Measurements from ENCODE around the gene ZNF516.

Gene ZNF516

DNA sequence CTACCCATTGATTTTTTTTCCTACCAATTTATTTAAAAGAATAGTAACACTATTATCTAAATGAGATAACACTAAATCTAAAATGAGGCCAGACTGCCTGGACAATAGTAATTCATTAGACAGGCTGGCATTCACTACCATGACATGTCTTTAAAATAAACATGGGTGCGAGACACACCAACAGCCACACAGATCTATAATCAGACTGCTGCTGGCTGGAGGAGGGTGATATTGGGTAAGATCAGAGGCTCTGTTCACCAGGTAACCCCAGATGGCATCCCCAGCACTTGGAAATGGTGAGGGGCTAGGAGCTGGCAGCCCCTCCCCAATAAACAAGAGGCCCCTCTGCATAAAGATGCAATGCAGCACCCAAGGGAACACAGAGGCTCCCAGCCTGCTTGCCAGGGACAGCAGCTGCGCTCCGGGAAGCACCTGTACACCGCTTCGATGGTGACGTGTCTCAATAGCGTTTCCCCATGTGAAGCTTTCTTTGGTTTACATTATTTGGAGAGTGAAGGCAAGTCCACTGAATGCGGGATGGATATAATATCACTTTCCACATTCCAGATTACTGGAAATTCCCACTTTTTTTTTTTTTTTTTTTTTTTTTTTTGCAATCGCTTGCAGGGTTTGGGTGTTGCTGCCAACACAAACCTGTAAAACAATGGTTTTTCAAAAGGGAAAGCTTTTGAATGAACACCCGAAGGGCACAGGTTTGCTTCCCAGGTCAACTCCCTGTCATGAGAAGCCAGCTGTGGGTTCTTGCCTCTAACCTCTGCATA lies 159.0 kb downstream of the ZNF516 start:
- DNase-seq = no peak

DNA sequence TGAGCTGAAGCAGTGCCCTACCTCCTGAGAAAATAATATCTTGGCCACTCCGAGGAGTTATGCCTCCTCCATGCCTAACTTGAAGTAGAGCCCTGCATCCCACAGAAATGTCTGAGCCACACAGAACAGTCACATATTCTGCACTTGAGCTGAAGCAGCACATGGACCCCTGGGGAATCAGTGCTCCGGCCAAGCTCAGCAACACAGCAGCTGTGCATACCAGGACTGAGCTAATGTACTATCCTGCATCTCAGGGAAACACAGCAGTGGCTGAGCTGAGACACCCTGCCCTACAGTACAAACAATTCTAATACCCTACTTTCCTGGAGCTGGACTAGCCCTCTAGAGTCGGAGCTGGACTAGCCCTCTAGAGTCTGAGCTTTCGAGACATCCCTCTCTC lies 166.9 kb downstream of the ZNF516 start:
- DNase-seq = no peak

DNA sequence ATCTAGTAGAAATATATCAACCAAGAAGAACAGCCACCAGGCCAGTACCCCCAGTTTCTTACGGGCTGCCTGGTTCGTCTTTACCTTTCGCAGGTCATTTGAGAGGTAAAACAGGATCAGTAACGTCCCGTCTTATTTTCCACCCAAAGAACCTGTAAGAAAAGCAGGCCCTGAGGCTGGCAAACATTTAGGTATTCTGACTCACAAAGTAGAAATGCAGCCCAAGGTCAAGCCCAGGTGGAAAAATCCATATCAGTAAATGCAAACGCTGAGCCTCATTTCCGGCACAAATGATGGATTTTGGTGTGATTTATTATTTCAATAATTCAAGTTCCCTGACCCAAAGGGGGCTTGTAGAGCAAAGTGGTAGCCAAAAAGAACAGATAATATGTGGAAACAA lies 171.2 kb downstream of the ZNF516 start:
- DNase-seq = no peak

DNA sequence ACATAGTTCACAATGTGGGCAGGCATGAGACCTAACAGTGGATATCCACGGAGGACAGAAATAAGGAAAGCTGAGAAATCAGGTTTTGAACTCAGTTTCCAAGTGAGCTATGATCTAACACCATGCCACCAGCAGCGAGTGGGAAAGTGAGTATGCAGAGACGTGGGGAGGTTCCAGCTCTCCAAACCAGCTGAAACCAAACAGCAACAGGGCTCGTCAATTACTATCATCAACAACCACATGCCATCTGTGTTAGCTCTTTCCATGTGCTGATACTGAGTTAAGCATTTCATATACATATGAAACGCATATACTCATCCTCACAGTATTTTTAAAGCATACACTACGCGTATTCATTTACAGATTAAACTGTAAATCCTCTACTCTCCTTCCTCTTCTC lies 172.4 kb downstream of the ZNF516 start:
- no peak for DNase-seq

DNA sequence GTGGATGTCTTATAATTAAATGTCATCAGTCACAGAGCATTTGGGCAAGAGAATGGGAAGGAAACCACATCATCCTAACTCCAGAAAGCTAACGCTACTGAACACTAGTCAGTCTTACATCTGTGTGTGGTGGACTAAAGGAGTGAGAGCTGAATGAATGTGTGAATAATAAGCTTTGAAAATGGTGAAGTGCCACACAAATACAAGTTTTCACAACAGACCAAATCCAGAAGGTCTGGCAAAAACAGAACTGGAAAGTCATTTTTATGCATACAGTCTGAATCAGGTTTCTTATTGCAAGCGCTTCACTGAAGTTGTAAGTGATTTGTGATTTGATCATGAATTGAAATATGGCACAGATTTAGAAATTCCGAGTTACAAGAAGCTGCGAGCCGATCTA lies 175.7 kb downstream of the ZNF516 start:
- no peak for DNase-seq

DNA sequence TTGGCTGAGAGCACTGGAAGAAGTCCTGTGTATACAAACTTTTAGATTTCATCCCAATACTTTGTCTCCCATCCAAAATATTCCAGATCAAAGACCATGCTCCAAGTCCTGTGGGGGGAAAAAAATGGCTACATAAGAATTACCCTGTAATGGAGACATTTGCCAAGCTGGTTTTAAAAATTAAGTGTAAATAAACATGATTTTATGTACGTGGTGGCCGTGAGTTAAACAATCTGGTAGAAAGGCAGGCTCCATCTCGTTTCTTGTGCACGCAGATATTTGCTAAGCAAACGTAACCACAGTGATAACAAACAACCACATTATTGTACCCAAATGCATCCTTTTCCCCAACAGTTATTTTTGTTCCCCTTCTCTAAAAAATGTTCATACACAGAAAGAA lies 176.4 kb downstream of the ZNF516 start:
- no peak for DNase-seq

DNA sequence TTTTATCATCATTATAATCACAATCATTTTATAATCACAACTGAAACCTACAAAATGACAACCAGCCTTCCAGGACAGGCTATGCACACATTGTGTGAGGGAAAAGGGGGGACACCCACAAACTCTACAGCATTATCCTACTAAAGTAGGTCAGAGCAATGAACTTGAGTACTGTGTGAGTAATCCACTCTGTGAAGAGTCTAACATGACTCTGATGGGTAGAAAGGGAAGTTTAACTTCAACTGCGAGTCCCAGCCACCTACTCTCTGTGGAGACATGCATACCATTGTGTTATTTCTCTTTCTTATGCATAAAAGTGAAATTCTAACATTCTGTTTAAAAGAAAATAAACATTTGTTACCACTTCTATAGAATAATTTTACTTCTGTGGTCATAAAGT lies 177.9 kb downstream of the ZNF516 start:
- no peak for DNase-seq

DNA sequence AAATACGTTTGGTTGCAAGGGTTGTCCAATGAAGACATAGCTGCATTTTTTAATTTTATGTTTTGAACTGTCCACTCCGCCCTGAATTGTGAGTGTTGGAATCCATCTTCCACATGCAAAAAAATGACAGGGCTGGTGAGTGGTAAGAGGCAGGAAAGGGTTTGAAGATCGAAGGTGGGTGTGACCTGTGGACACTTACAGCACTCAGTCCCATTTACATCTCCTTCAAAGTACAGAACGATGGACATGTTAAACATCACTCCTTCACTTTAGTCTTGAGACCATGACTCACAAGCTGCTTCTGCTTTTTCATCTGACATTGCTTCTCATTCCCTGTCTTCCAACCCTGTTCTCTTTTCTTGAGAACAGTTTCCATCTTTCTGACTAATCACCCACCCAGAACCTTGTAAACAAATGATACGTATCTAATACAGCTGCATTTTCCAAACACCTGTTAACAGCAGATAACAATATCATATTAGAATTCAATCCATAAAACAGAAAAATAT lies 179.3 kb downstream of the ZNF516 start:
- DNase-seq = peak in 1 of 2 experiments; percentile 2

DNA sequence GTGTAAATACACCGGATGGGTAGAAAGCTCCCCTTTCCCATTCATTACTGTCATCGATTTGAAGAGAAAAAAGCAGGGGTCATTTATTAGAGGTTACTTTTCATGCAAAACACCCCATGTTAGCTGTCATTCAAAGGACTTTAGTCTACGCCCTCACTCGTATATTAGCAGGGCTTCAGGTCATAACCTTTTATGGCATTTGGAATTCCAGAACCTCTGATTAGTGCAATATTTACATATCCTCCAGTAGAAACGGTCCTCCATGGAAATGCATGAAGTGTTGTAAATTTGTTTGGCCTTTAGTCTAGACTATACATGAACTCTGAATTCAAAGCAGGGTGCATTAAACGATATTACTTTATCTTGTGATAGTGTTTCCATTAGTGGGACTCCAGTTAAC lies 180.5 kb downstream of the ZNF516 start:
- DNase-seq = no peak

DNA sequence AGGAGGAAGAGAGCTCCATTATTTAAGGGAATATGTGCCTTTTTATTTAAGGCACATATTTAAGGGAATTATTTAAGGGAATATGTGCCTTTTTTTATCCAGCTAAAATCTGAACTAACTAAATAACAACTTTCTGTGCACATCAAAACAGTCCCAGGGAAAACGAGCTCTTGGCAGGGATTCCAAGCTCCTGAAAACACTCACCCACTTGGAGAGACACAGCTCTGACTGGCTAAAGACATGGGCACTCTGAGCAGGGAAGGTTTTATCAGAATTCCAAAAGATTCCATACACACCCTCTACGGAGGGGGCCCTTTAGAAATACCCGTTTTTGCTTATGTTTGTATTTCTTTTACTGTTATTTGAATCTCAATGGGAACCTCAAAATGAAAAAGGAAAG lies 181.0 kb downstream of the ZNF516 start:
- no peak for DNase-seq
